Sciatic nerve (tissue), 2 donors: ENCODE measurements around the gene ZNF318. TPM values are rescaled to one million over a fixed set of nuclear protein-coding genes. Genes with fewer than 3 reads are reported as not detected.
"Not testable (repeated sequence)": the region's sequence is repeated elsewhere in the genome, so short reads cannot be mapped to it uniquely, and the experiment has no call there.

Experiments used
- ATAC-seq: fragments of 200-7000 bp; cut with Tn5 transposase; one replicate; pipeline ENCODE4 v1.9.1; 2020; ENCODE audit warnings: mild to moderate bottlenecking, moderate library complexity
- DNase-seq: peaks from one replicate; pipeline ENCODE4 v3.0.0-alpha.2; 2020; ENCODE audit warnings: low spot score
- intact Hi-C: fragments of 100-400 bp; cut with DNase I; formaldehyde crosslinking; loops from one replicate; pipeline ENCODE4 v1.14.2; 2022
- total RNA-seq: library from RNA; stranded (reverse); fragmentation: NEBNext Ultra II Directional; extraction: Animal tissue kit (Norgen Biotek cat#: 25700); gene quantifications from one replicate; pipeline ENCODE4 v1.2.1, GENCODE V29; 2021
- donor health status: DM: no; HTN: no; CAD: no.
- donor health status: DM: no; HTN: no; CAD: no.

The ZNF318 gene
- total RNA-seq: 26.6 TPM

- peak; percentile 97 for DNase-seq
- intact Hi-C loops: loop anchor here (5.0 kb wide), 1 partner anchor 148 kb away; the partner anchor contains the start of genes POLR1C and YIPF3
- peak; percentile 100 for ATAC-seq
Measured at GRCh38 chr6:43369174-43370002, at the start of gene ZNF318. Gene ZNF318 (minus strand): TSS chr6:43369647. CDS start chr6:43369365, 282 bp downstream.

DNA sequence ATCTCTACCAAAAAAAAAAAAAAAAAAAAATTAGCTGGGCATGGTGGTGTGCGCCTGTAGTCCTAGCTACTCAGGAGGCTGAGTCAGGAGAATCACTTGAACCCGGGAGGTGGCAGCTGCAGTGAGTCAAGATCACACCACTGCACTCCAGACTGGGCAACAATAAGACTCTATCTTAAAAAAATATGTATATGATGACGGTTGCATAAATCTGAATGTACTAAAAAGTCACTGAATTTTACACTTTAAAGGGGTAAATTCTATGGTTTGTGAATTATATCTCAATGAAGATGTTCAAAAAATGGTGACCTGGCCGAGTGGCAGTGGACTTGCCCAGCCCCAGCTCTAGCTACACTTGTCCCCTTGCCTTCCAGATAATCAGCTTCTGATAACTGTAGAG is 47.5 kb upstream of the ZNF318 start:
- no peak for ATAC-seq
- intact Hi-C loops: no loop called here

DNA sequence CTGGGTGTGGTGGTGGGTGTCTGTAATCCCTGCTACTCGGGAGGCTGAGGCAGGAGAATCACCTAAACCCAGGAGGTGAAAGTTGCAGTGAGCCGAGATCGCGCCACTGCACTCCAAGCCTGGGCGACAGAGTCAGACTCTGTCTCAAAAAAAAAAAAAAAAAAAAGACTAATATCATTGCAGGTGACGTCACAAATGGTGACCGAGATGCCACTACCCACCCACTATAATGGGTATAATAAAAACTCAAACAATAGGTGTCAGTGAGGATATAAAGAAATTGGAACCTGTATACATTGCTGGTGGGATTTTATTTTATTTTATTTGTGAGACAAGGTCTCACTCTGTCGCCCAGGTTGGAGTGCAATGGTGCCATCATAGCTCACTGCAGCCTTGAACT is 45.8 kb upstream of the ZNF318 start:
- intact Hi-C loops, ATAC-seq: not testable (repeated sequence)

More for the DNA sequence above, 47.5 kb upstream of the ZNF318 start:
- DNase-seq: no peak

GRCh38 chr6:43413002-43413401 is 43.6 kb upstream of the ZNF318 start:
- no peak for DNase-seq
- no peak for ATAC-seq
- intact Hi-C loops: no loop called here

More for the DNA sequence above, 45.8 kb upstream of the ZNF318 start:
- not testable (repeated sequence) for DNase-seq

DNA sequence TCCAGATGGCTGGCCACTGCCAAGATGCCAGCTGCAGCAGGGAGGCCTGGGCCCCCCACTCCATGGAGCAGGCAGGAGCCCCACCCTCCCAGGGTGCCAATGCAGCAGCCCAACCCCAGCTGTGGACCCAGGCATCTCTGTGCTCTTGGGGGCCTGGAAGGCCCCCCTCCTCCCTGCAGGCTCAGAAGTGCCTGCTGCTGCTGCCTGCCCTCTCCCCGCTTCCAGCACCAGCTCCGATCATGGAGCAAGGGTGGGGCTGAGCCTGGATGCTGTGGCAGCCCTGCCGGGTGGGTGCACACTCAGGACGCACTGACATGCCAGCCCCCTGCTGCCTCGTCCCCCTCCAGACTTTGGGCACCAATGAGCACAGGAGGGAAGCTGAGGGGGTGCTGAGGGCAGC is 43.1 kb upstream of the ZNF318 start:
- ATAC-seq (no peak), DNase-seq (no peak)
- intact Hi-C loops: no loop called here

GRCh38 chr6:43410776-43411175 is 41.3 kb upstream of the ZNF318 start:
- intact Hi-C loops: not testable (repeated sequence)

GRCh38 chr6:43408259-43408658 is 38.8 kb upstream of the ZNF318 start:
- no peak for DNase-seq
- no peak for ATAC-seq

More at GRCh38 chr6:43410776-43411175, 41.3 kb upstream of the ZNF318 start:
- not testable (repeated sequence) for ATAC-seq, DNase-seq

DNA sequence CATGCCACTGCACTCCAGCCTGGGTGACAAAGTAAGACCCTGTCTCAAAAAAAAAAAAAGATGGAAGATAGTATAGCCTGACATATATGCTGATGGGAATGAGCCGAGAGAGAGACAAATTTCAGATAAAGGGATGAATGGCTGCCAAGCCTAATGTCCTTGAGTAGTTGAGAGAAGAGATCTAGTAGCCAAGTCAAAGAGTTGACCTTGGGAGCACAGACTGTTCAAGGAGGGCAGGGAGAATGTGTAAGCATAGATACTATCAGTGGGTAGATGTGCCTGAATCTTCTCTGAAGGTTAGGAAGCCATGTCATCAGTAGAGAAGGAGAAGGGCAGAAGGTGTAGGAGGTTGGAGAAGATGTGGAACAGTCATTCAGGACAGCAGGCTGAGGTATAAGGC is 37.8 kb upstream of the ZNF318 start:
- DNase-seq (no peak), ATAC-seq (no peak)
- intact Hi-C loops: no loop called here

More at GRCh38 chr6:43408259-43408658, 38.8 kb upstream of the ZNF318 start:
- intact Hi-C loops: no loop called here

GRCh38 chr6:43405354-43405753 is 35.9 kb upstream of the ZNF318 start:
- no peak for ATAC-seq
- intact Hi-C loops: no loop called here
- DNase-seq: no peak

DNA sequence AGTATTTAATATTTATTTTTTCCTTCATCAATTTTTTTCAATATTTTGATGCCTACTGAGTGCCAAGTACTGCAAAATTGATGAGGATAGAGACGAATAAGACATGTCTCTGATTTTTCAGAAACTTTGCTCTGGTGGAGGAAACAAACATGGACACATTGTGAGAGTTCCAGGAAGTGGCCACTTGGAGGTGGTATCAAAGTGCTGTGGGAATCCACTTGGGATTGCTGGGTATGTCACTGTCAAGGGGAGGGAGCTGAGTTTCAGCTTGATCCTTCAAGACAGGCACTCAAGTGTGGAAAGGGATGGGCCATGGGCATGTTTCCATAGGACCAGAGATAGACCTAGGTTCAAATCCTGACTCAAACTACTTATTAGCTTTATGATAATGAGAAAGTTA is 33.4 kb upstream of the ZNF318 start:
- ATAC-seq (no peak), DNase-seq (no peak)
- intact Hi-C loops: no loop called here

DNA sequence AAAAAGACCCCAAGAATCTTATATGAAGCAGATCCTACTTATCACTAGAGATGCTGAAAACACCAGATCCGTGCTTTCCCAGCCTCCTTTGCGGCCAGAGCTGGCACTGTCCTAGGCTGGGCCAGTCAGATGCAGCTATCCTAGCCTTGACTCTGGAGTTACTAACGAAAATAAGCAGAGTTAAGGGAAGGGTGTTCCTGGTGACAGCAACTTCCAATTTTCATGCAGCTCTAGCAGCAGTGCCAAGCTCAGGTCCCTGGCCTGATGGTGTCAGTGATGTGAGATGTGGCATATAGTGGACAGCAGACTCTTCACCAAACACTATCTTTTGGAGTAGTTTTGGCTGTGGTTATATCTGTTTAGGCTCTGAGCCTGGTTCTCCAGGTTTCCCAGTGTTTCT is 32.3 kb upstream of the ZNF318 start:
- intact Hi-C loops: no loop called here
- DNase-seq (no peak), ATAC-seq (no peak)

- intact Hi-C loops: no loop called here
- no peak for ATAC-seq
Measured at GRCh38 chr6:43399932-43400487, 30.6 kb upstream of the ZNF318 start.

GRCh38 chr6:43396408-43397149 is 27.1 kb upstream of the ZNF318 start:
- no peak for DNase-seq
- intact Hi-C loops: no loop called here
- ATAC-seq: no peak

More at GRCh38 chr6:43399932-43400487, 30.6 kb upstream of the ZNF318 start:
- no peak for DNase-seq

DNA sequence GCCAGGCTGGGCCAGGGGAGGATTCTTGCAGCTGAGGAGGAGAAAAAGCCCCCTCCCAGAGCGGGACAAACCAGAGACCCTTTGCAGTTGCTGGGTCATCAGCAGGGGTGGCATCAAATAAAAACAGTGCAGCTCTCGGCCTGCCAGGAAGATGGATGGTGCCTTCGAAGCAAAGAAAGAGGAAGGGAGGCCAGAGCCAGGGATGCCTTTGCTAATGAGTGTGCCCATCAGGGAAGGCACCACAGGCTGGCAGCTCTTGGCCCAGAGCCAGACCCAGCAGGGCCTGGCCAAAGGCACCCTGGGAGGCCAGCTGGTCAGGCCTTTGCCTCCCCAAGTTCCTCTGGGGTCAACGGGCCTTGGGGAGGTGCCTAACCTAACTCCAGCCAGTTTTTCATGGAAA is 26.3 kb upstream of the ZNF318 start:
- intact Hi-C loops: no loop called here
- ATAC-seq (no peak), DNase-seq (no peak)

- intact Hi-C loops: no loop called here
- no peak for DNase-seq
- no peak for ATAC-seq
Measured at GRCh38 chr6:43394982-43395381, 25.5 kb upstream of the ZNF318 start.

DNA sequence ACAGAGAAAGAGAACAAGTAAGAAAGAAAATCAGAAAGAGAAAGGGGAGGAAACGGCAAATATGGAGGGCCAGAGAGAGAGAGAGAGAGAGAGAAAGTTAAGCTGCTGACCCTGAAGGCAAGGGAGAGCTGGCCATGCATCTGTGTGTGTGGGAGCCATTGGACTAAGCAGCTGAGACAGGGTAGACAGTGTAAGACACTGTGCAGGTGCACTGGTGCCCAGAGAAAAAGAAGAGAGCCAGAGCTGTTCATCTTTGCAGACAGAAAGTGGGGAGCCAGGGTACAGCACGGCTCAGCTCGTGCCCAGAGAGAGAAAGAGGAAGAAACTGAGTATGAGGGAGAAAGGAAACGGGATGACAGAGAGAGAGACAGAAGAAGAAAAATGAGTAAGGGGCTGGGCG is 24.2 kb upstream of the ZNF318 start:
- ATAC-seq (no peak), DNase-seq (no peak)
- intact Hi-C loops: no loop called here

GRCh38 chr6:43393133-43393532 is 23.7 kb upstream of the ZNF318 start:
- intact Hi-C loops, ATAC-seq, DNase-seq: not testable (repeated sequence)

DNA sequence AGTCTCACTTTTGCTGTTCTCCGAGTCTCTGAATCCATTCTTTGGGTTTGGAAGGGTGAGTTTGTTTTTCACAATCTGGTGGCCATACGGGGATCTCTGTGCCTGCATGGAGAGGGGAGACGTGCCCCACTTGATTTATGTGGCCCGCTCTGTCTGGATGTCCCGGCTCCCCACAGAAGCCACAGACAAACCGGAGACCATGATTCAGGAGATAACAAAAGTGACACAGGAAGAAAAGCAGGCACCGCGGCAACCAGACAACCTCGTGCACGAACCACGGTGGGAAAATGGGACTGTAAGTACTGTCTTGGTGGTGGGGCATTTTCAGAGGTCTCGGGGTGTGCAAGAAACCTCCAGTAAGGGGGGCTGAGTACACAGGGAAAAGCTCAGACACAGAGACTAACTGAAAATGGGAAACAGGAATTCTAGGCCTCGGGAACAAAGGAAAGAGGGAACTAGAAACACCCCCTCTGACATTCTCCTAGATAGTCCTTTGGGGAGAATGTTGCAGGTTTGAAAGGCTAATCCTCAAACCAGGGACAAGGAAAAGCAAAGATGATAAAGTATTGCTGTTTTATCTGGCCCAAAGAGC is 22.1 kb upstream of the ZNF318 start:
- ATAC-seq (no peak), DNase-seq (no peak)
- intact Hi-C loops: no loop called here

DNA sequence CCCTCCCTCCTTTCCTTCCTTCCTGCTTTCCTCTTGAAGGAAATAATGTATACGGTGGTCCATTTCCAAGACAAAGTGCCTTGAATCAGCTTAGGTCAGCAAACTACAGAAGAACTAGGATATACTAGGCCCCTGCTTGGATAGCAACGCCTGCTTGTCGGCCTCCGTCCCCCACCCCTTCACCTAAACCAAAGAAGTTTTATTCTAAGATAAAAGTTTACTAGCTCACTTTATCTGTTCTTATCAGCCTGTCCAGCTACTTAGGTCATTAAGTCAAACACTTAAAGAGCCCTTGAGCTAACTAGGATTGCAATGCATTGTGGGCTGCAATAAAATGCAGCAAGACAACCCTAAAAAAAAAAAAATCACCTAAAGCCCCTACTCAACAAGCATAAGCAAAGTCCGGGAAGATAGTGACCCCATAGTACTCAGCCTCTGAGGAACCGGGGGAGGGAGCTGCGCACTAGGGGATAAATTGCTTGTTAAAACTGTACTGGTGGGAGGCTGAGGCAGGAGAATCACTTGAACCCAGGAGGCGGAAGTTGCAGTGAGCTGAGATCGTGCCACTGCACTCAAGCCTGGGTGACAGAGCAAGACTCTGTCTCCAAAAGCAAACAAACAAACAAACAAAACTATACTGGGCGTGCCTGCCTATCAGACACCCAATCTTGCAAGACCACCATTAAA is 21.4 kb upstream of the ZNF318 start:
- DNase-seq, intact Hi-C loops, ATAC-seq: not testable (repeated sequence)
